22Rv1 (cell line): ENCODE measurements around the gene DNAJA1.

Experiments used
- H3K27ac ChIP-seq: fragments of 450-650 bp; 2 replicates; pipeline ENCODE4 v1.5.1; 2017
- CTCF ChIP-seq: fragments of 450-650 bp; IDR thresholded peaks from 2 replicates; pipeline ENCODE4 v1.5.1; 2017; ENCODE audit warnings: mild to moderate bottlenecking
- ZFX ChIP-seq: fragments of 450-650 bp; IDR thresholded peaks from 2 replicates; pipeline ENCODE4 v1.6.1; 2017; ENCODE audit warnings: antibody characterized with exemption, borderline replicate concordance

The DNAJA1 gene

GRCh38 chr9:33007755-33008154 lies 17.3 kb upstream of the DNAJA1 start:
- H3K27ac ChIP-seq = no peak overlapping the region

GRCh38 chr9:33011831-33012230 lies 13.2 kb upstream of the DNAJA1 start:
- no peak for TF ChIP-seq ZFX
- TF ChIP-seq CTCF = no peak
- H3K27ac ChIP-seq = no peak overlapping the region

More at GRCh38 chr9:33007755-33008154, 17.3 kb upstream of the DNAJA1 start:
- TF ChIP-seq ZFX = no peak
- no peak for TF ChIP-seq CTCF

- H3K27ac ChIP-seq = no peak overlapping the region
- TF ChIP-seq CTCF (no peak), ZFX (no peak)
These were observed 12.6 kb upstream of the DNAJA1 start for GRCh38 chr9:33012328-33013069.

GRCh38 chr9:33013962-33014664 lies 11.0 kb upstream of the DNAJA1 start:
- TF ChIP-seq ZFX (no peak), CTCF (no peak)
- no peak overlapping the region for H3K27ac ChIP-seq

- TF ChIP-seq ZFX = no peak
- H3K27ac ChIP-seq = no peak overlapping the region
These were observed 10.4 kb upstream of the DNAJA1 start for GRCh38 chr9:33014665-33015014.

- TF ChIP-seq ZFX = no peak
- no peak for TF ChIP-seq CTCF
- H3K27ac ChIP-seq = no peak overlapping the region
These were observed 7.6 kb upstream of the DNAJA1 start for GRCh38 chr9:33017283-33018041.

GRCh38 chr9:33019797-33020196 lies 5.3 kb upstream of the DNAJA1 start:
- H3K27ac ChIP-seq = no peak overlapping the region
- no peak for TF ChIP-seq CTCF
- TF ChIP-seq ZFX = no peak
